GM04503 (cell line): ENCODE data around the gene MAGI2.

ENCODE experiments used
- DNase-seq: peaks from one replicate; pipeline ENCODE4 v3.0.0-alpha.2; 2012; ENCODE audit warnings: low read depth

MAGI2 gene

GRCh38 chr7:78905436-78905835 is 548.0 kb downstream of the MAGI2 start:
- DNase-seq, result no peak

DNA sequence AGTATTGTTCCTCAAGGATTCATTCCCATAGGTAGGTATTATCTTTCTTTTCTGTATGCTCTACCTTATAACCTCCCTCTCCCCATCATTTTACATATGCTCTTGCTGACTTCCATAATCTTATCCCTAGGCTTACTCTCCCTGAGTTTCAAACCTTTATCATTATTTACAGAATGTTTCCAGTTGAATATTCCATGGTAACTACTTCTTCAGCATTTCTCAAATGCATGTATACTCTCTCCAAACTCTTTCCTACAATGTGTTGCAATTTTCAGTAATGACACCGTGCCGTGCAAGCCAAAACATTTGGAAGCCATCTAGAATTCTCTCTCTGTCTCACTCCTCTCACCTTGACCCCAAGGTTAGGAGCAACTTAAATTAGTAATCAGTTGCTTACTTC is 548.5 kb downstream of the MAGI2 start:
- DNase-seq, result no peak

DNA sequence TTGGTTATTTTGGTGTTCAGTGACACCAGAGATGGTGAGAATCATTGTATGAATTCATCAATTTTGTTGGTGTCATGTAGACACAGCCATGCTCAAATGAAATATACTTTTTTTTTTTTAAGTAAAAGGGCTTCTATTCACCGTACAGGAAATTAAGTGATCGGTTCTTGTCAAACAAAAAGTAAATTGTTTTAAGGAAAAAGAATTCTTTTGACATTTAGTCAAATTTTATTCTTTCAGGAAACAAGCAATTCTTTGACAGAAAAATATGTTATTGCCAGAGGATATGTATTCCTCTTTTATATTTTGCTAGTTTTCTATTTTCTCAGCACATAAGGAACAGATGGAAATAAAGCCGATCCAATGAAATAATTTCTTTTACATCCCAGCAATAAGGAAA is 551.9 kb downstream of the MAGI2 start:
- no peak for DNase-seq

DNA sequence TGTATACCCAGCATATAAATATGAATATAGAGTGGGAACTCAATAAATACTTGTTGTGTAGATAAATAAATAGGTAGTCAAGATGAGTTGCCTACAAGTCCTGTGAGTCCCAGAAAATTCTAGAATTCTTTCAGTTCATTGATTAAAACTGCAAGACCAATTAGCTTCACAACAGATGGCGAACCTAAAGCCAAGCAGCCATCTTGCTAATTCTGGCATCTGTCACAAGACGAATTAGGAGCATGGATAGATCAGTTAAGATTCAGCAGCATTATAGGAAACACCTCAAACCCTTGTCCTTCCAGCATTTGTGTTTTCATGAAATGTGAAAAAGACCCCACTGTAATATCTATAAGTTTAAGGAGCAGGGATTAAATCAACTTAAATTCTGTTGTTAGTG is 552.7 kb downstream of the MAGI2 start:
- no peak for DNase-seq

DNA sequence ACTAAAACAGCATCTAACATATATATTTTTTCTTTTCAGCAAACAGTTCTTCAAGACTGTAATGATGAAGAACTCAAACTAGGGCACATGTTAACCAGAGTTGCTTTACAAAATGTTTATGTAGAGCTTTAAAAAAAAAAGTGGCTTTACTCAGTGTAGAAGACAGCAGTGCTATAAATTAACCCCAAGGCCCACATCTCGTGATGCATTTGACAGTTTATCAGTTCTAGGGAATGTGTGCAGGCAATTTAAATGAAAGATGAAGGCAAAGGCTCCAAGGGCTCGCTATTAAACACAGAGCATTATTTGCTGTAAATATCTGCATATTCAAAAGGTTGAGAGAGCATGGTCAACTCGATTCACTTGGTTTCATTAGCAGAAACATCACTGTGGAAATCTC is 558.1 kb downstream of the MAGI2 start:
- no peak for DNase-seq

DNA sequence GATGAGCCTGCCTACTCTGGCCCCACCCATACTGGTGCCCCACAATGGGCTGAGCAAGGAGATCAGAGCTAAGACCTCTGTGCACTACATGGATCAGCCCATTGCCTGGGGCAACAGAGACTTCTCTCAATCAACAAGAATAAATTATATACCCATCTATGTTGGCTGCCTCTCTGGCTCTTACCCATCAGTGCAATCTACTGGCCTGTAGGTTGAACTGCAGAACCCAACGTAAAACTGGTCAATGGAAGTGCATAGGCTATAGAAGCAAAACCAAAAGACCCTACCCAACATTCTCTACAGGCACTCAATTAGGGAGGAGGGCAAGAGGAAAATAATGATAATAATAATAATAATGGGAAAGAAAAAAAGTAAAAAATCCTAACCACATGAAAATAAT is 574.3 kb downstream of the MAGI2 start:
- no peak for DNase-seq

GRCh38 chr7:78873117-78873516 is 580.4 kb downstream of the MAGI2 start:
- DNase-seq, result no peak

GRCh38 chr7:78864339-78864738 is 589.1 kb downstream of the MAGI2 start:
- no peak for DNase-seq

- no peak for DNase-seq
Measured at GRCh38 chr7:78863281-78863680, 590.2 kb downstream of the MAGI2 start.

- DNase-seq, result no peak
Measured at GRCh38 chr7:78862411-78862900, 591.0 kb downstream of the MAGI2 start.

- DNase-seq, result no peak
Measured at GRCh38 chr7:78852951-78853350, 600.5 kb downstream of the MAGI2 start.

DNA sequence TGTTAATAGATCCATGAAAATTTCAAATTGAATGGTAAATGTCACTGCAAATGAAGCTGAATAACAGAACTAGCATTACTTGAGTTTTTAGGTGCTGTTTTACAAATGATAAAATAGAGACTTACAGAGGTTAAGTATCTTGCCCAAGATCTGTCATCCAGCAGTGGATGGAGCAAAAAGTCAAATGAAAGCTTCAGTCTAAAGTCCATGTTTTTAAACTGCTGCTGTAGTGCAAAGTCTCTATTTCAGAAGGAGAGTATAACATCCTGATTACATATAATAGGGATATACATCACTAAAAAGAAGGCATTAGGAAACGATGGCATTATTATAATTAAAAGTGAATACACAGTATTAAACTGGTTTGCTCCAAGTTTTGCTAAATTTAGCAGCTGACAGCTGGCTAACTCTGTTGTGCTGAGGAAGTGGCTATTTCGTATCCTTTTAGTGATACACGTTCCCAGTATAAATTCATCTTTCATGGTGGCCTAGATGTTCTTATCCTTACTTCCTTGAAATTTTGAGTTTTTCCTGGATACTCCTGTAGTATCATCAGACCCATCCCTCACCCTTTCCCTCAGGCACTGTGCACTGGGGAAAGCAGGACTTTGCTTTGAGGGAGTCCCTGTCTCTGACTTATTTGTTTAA is 603.2 kb downstream of the MAGI2 start:
- no peak for DNase-seq

DNA sequence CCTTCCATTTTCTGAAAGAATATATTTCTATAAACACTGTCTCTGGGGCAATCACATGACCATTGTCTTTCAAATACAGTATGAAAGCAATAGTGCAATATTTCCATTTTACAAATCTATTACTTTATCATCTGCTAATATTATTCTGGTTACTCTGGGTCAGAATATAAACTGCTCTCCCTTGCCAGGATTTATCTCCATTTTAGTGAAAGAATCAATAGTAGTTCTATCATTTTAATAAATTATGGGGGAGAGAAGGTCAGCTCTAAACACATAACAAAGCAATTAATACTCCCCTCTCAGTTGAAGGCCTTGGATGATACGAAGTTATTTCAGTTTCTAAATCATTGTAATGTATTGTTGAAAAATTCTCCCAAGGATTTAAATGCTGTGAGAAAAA is 608.3 kb downstream of the MAGI2 start:
- DNase-seq, result no peak

GRCh38 chr7:78842068-78842467 is 611.4 kb downstream of the MAGI2 start:
- no peak for DNase-seq

GRCh38 chr7:78835897-78836296 is 617.6 kb downstream of the MAGI2 start:
- DNase-seq, result no peak

GRCh38 chr7:78828317-78828716 is 625.1 kb downstream of the MAGI2 start:
- no peak for DNase-seq

GRCh38 chr7:78803501-78804127 is 649.9 kb downstream of the MAGI2 start:
- no peak for DNase-seq

- no peak for DNase-seq
Measured at GRCh38 chr7:78794101-78794500, 659.4 kb downstream of the MAGI2 start.

GRCh38 chr7:78792624-78793023 is 660.8 kb downstream of the MAGI2 start:
- DNase-seq, result no peak

DNA sequence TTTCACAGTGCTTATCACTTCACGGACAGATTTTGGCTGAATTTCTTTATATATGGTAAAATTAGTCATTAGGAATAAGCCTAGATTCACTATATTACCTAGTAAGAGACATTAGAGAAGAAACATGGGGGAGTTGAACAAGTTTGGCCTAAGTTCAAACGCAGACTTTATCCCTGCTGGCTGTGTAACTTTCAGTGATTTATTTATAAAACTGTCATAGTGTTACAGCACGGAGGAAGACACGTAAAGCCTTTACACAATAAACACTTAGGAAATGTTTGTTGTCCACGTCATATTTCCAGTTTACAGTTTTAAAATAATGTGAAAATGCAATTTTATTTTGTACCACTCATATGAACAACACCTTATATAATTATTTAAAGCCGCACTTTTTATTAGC is 661.5 kb downstream of the MAGI2 start:
- no peak for DNase-seq

DNA sequence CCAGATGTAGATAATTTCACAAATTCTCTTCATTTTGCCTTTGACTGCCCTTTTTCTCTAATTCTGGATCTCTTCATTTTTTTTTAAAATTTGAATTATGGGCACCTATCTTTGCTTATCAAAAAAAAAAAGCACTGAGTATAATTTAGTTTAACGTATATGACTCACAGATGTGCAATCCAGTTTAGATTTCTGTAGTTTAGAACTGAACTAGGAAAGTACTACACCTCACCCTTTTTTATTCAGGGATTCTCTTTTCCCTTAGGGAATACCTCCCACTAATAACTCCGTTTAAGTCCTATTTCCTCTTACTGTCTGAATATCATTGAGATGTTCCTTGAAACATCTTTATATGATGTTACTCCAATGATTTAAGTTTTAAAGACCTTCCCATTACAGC is 665.0 kb downstream of the MAGI2 start:
- DNase-seq, result no peak

- DNase-seq, result no peak
Measured at GRCh38 chr7:78787854-78788253, 665.6 kb downstream of the MAGI2 start.

- DNase-seq, result no peak
Measured at GRCh38 chr7:78786055-78786454, 667.4 kb downstream of the MAGI2 start.
